CD4-positive, alpha-beta T cell treated with Interleukin-12 subunit alpha and Interleukin-12 subunit beta, for 1 hour (primary cell): Measurements from ENCODE around the gene P2RY1.

Experiments used
- DNase-seq: peaks from one replicate; pipeline ENCODE4 v3.0.0-alpha.2; 2020

Gene P2RY1, protein sequence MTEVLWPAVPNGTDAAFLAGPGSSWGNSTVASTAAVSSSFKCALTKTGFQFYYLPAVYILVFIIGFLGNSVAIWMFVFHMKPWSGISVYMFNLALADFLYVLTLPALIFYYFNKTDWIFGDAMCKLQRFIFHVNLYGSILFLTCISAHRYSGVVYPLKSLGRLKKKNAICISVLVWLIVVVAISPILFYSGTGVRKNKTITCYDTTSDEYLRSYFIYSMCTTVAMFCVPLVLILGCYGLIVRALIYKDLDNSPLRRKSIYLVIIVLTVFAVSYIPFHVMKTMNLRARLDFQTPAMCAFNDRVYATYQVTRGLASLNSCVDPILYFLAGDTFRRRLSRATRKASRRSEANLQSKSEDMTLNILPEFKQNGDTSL

GRCh38 chr3:152834776-152835600 is at the start of gene P2RY1:
Gene P2RY1, plus strand, starts transcription at chr3:152835131. Its CDS starts 652 bp downstream, at chr3:152835783.
- peak; percentile 16 for DNase-seq

DNA sequence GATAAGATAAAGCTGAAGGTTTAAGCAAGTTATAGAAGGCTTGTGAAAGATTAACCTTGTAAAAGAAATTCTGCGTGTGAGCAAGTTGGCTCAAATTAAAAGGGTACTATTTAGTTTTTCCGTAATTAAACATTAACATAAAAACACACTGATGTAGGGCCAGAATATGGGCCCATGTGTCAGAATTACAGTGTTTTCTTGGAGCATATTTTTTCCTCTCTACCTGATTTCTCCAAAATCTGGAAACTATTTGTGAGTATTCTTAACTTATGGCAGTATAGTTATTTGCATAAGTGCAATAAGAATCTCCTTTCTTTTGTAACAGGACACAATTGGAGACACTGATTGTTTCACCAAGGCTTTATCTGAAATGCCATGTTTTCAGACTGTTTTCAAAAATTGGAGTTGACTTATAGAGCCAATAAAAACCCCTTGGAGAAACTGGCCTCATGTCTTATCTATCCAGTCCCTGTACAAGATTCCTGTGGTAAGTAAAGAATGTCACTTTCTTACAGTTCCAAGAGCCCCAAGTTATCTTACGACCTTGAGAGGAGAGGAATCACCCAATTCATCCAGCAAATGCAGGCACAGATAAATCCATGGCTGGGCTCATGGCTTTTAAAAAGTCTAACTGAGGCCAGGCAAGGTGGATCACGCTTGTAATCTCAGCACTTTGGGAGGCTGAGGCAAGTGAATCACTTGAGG is 47.8 kb upstream of the P2RY1 start:
- no peak for DNase-seq

DNA sequence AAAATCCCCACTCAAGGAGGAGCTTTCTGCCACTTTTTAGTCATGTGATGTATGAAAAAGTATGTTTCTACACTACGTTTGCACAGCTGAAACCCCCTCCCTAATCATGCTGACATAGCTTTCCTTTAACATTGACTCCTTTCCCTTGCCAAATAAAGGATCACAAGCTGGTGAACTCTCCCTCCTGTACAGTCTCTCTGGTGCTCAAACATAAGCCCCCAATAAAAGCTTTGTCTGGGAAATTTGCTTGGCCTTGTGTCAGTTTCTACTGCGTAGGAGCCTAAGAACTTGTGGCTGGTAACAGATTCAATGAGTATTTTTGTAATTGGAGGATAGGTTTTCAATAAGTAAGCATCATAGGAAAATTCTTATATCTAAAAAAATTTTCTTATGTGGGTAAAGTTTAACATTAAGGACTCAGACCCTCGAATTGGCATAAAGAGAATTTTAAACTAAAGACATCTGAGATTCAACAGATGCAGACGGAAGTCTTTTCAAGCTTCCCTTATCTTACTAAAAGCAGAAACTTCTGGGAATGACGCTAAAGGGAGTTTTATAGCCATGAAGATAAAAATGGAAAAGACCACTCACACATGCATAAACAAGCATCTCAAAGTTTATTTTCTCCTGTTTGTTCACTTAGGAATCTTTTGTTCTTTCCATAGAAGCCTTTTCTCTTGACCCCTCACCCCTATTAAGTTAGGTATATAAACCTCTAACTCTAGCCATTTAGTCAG is 44.1 kb upstream of the P2RY1 start:
- DNase-seq, result no peak

DNA sequence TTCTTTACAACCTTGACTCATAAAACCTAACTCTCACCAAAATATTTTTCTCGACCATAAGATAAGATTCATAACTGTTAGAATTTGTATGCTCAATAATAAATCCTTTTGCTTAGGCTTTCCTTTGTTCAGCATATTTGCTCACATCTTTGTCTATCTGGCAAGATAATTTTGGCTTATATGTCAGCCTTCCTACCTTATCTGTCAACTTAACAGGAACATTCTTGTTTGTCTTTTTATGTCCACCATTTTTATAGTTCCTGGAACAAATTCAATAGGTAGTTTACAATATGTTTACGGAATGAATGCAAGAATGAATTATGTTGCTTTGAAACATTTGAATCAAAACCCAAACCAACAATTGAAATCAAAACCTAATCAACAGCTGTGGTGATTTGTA is 41.0 kb upstream of the P2RY1 start:
- no peak for DNase-seq

DNA sequence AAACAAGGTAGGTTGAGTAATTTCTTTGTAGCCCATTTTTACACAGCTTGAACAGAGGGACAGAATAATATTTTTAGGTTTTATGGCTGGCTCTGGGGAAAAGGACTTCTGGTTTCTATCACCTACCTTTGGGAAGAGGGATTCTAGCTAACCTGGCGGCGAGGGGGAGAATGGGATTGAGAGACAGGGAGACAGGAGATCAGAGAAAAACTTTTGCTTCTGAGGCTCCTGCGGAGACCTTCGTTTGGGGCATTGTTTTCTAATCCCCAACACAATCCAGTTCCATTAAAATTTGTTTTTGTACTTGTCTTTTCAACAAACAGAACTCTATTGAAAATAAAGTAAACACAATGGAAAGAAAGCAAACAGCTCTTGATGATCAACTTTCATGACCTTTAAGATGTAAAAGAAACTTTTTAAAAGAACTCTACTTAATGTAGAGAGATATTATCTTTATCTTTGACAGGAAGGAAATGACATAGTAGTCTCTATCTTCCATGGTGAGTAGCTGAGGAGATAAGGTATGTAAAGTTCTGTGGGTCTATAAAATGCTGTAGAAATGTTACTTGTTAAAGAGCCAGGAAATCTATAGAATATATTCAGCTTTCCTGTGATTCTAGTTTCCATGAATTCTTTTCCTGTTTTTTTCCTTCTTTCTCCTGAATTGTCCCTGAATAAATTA is 37.0 kb upstream of the P2RY1 start:
- DNase-seq, result no peak

DNA sequence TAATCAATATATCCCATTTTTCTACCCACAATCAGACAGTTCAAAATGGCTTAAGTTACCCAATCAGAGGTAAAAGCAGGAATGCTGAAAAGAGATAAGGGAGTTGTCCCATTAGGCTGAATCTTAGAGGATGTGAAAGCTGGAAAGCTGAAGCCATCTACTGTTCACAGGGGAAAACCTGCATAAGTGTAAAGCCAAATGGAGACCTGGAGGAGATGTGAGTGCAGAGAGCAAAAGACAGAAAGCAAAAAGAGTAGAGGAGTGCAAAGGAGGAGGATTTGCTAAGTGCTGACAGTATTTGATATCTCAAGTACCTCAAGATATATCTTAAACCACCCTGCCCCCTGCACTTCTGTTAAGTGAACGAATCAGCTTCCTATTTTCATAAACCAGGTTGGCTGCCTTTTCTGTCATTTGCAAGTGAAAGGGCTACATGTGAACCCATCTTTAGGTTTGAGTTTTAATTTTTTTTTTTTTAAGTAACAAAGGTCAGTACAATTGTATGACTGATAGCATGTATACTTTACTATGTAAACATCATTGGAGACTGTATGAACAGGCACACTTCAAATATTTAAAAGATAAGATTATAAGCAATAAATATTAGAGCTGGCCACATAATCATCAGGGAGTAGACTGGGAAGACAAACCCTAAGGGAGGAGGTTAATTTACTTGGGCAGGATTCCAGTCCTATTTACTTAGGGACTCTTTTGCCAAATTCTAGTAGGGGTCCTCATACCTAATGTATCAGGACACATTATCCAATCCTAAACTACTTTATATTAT is 22.8 kb upstream of the P2RY1 start:
- no peak for DNase-seq

GRCh38 chr3:152817400-152817799 is 17.5 kb upstream of the P2RY1 start:
- DNase-seq, result no peak

- DNase-seq, result no peak
These were observed 16.9 kb upstream of the P2RY1 start for GRCh38 chr3:152818027-152818426.

GRCh38 chr3:152823173-152823572 is 11.8 kb upstream of the P2RY1 start:
- DNase-seq, result no peak

DNA sequence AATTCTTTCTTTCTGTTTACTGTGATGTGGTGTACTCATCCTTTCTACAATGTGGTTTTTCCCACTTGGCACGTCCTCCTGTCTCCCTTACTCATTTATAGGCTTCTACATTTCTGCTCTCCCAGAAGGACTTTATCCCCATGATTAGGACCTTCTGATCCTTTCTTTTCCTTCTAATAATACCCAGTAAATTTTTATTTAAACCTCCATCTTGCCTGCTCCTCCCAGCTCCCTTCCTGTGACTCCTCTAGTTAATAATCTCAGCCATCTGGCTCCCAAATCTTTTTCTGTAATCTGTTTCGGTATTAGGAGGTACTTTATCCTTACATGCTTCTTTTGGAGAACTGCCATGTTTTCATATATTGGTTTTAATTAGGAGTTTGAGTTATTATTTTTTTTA is 11.2 kb upstream of the P2RY1 start:
- no peak for DNase-seq

DNA sequence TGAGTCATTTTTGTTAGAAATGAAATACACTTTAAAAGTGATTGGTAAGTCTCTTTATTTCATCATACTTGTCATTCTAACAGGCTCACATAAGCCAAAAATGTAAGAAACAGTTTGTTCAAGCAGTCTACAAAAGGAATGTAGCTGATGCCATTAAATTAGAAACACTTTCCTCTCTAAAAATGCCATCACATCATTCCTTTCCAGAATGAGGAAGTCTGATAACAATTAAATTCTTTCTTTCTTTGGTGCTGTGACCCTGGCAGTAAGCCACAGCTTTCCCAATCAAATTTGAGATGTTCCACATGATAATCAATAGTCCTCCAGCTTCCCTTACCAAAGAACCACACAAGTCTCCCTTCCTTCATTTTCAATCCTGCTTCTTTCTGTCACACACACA is 9.4 kb upstream of the P2RY1 start:
- no peak for DNase-seq

DNA sequence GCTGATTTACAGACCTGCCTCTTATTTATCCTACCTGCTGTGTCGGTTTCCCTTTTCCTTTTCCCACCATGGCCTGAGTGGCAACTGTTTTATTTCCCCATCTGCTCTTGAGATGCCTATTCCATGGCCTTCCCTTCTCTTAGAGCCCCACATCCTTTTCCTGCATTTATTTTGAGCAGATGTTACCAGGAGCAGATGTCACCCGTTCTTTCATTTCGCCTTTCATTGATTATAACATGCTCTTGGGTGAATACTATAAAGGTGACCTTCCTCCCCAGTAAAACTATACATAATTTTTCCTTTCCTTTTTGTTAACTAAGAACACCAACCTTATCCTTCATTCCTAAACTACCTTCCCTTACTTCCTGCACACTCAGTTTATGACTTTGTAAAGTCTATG is 8.5 kb upstream of the P2RY1 start:
- DNase-seq, result no peak

- no peak for DNase-seq
These were observed 7.6 kb upstream of the P2RY1 start for GRCh38 chr3:152827313-152827712.

DNA sequence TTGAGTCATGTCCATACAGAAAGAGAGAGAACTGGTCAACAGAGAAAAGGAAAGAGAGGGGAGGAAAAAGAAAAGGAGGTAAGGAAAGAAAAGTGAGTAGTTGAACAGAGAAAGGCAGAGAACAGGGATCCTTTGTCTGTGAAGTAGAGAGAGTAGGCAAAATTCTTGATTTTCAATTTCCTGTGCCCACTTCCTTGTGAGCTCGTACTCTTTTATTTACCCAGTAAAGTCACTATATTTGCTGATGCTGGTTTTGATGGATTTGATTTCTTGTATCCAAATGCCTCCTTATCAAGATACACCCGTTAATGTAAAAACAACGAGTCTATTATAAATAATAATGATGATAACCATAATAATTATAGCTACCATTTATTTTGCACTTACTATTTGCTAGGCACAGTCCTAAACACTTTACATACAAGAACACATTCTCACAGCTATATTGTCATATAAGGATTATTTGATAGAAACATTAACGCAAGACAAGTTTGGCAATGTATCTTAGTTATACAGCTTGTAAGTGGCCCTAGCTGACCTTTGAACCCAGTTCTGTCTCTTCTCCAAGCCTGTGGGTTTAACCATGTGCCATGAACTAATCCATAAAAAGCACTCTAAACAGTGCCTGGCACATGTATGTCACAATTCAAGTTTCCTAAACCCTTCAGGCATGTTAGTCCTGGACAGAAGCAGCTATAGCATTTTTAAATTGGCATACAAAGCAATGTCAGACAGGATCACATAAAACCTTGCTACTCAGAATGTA is 6.7 kb upstream of the P2RY1 start:
- DNase-seq, result no peak

- DNase-seq, result no peak
These were observed 4.7 kb upstream of the P2RY1 start for GRCh38 chr3:152830245-152830644.

- no peak for DNase-seq
These were observed 2.9 kb upstream of the P2RY1 start for GRCh38 chr3:152832046-152832445.

GRCh38 chr3:152833089-152833488 is 1.8 kb upstream of the P2RY1 start:
- no peak for DNase-seq

DNA sequence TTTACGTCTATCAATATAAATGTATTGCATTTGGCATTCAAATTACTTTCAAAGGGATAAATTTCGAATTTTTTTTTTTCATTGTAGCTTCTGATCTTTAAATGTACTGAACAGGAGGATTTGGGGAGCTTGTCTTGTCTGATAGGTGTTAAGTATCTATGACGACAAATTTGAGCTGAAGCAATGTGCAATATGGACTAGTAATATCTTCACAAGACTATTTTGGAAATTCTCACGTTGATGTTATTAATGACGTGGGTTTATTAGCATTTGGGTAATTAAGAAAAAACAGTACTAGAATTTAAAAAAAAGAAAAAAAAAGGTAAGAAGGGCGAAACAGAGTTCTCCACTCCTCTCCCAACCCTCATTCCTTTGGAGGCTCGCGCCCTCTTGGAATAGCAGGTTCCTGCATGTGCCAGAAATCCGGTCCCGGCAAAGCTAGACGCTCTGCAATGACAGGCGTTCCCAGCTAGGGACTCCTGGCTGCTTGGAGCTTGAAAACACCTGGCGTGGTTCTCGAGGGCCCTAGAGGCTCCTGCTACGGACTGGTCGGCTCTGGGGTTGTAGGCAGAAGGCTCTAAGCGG is 648 bp upstream of the P2RY1 start:
- no peak for DNase-seq

GRCh38 chr3:152835601-152836102 is 721 bp downstream of the P2RY1 start:
- DNase-seq, result no peak

- DNase-seq, result no peak
These were observed 1.3 kb downstream of the P2RY1 start for GRCh38 chr3:152836269-152836668.
